AG09309 (cell line): ENCODE measurements around the gene C3orf20.

Experiments
- DNase-seq: peaks from one replicate; pipeline ENCODE4 v3.0.0-alpha.2; 2010; ENCODE audit warnings: low read depth
- H3K4me3 ChIP-seq: 2 replicates; pipeline ENCODE4 v1.5.1; 2011; ENCODE audit warnings: mild to moderate bottlenecking, low read depth, low read length, moderate library complexity; ENCODE audit not compliant: control insufficient read depth
- TF ChIP-seq, protein P1 (sequence below): IDR thresholded peaks from 2 replicates; pipeline ENCODE4 v1.5.1; 2011; ENCODE audit warnings: mild to moderate bottlenecking, low read depth, low read length, inconsistent platforms; ENCODE audit not compliant: insufficient read depth, control insufficient read depth; ENCODE audit errors: missing control alignments

The C3orf20 gene

DNA sequence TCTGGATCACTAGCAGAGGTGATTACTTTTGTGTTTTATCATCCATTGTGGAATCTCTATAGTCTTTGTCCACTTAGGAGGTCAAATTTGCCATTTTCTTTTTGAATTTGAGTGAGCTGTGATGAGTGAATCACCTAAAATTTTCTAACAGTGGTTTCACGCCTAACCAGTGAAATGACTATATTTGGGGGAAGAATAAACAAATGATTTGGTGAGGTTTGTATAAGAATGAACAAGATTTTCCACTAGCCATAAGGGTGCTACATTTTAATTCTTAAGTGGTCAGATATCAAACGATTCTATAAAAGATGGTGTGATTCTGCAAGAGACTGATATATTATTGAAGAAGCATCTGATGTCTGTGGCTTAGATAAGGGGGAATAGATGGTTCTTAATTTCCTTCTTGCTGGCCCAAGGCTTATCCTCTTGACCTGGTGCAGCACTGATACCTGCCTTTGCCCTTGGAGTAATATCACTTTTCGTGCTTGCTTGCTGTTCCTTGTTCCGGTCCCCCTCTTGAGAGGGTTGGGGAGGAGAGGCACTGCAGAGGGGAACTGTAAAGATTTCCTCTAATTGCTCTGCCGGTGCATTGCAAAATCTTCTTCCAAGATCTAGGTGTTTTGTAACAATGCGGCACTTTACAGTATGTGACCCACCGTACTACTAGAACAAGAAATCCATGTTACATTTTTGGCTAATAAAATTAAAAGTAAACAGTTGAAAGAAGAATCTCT, 14.5 kb downstream of the C3orf20 start:
- TF ChIP-seq, protein P1, sequence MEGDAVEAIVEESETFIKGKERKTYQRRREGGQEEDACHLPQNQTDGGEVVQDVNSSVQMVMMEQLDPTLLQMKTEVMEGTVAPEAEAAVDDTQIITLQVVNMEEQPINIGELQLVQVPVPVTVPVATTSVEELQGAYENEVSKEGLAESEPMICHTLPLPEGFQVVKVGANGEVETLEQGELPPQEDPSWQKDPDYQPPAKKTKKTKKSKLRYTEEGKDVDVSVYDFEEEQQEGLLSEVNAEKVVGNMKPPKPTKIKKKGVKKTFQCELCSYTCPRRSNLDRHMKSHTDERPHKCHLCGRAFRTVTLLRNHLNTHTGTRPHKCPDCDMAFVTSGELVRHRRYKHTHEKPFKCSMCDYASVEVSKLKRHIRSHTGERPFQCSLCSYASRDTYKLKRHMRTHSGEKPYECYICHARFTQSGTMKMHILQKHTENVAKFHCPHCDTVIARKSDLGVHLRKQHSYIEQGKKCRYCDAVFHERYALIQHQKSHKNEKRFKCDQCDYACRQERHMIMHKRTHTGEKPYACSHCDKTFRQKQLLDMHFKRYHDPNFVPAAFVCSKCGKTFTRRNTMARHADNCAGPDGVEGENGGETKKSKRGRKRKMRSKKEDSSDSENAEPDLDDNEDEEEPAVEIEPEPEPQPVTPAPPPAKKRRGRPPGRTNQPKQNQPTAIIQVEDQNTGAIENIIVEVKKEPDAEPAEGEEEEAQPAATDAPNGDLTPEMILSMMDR, result no peak
- H3K4me3 ChIP-seq, result no peak overlapping the region
- no peak for DNase-seq

DNA sequence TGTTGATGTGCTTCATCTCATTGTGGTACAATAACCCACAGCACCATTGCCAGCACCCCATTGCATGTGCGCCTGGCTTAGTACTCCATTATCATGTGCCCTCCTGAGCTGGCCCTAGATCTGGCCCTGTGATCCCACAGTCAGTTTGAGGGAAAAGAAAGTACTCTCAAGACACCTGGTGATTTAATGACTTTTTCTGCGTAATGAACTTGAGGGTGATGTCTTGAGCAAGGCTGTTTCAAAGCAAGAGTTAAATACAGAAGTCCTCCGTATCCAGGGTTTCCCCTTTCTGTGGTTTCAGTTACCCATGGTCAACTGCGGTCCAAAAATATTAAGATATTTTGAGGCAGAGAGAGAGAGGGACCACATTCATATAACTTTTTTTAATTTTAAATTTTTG, 16.3 kb downstream of the C3orf20 start:
- TF ChIP-seq, protein P1, result no peak
- H3K4me3 ChIP-seq, result no peak overlapping the region
- DNase-seq, result no peak

DNA sequence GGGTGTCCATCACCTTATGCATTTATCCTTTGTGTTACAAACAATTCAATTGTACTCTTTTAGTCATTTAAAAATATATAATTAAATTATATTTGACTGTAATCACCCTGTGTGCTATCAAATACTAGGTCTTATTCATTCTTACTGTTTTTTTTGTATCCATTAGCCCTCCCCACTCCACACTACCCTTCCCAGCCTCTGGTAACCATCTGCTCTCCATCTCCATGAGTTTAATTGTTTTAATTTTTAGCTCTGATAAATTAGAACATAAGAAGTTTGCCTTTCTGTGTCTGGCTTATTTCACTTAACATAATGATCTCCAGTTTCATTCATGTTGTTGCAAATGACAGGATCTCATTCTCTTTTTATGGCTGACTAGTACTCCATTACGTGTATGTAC, 16.8 kb downstream of the C3orf20 start:
- TF ChIP-seq, protein P1, result no peak

DNA sequence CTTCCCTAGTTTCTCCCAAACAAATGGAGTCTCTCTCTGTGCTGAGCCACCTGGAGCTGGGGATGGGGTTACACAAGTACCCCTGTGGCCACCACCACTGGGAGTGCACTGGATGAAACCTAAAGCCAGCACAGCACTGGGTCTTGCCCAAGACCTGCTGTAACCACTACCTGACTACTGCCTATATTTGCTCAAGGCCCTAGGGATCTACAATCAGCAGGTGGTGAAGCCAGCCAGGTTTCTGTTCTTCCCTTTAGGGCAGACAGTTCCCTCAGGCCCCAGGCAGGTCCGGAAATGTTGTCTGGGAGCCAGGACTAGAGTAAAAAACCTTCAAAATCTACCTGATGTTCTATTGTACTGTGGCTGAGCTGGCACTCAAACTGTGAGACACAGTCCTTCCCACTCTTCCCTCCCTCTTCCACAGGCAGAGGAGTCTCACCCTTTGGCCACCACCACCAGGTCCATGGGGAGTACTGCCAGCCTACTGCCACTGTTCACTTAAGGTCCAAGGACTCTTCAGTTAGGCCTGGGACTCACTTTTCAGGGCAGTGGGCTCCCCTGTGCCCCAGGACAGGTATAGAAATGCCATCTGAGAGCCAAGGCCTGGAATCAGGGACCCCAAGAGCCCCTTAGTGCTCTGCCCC, 23.8 kb downstream of the C3orf20 start:
- no peak overlapping the region for H3K4me3 ChIP-seq
- no peak for DNase-seq
- TF ChIP-seq, protein P1, result no peak

More for the DNA sequence above, 16.8 kb downstream of the C3orf20 start:
- no peak overlapping the region for H3K4me3 ChIP-seq
- no peak for DNase-seq

DNA sequence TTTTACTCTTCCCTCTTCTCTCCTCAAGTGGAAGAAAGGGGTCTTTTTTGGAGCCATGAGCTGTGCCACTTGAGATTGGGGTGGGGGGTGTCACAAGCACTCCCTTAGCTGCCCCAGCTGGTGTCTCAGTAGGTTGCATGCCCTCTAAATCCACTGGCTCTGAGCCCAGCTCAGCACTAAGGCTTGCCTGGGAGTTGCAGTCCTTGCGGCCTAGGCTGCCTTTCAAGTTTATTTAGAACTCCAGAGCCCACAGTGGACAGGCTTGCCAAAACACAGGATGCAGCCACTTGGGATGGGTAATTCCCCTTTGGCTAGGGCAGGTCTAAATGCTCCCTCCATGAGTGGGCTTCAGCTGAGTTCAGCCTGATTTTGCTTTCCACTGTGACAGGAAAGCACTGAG, 24.7 kb downstream of the C3orf20 start:
- H3K4me3 ChIP-seq, result no peak overlapping the region
- TF ChIP-seq, protein P1, result no peak
- DNase-seq, result no peak

DNA sequence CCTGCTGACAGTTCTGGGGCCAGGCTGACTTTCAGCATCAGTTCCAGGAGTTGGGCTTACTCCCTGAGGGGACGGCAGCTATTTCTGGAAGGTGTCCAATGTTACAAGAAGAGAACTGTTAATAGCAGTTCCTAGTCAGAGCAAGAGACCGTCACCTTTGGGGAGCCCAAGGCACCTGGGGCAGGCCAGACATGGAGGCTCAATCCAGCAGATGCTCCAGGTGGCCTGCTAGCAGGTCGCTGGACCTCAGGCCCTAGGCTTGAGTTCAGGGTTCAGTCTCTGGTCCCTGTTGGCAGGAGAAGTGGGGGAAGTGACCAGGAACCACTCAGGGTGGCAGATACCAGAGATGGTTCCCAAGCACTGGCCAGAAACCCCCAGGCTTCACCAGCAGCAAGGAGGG, 25.9 kb downstream of the C3orf20 start:
- TF ChIP-seq, protein P1, result no peak
- DNase-seq, result no peak
- no peak overlapping the region for H3K4me3 ChIP-seq
